HG03060 (cell line): Measurements from ENCODE around the gene POU3F1.

ENCODE experiments used
- ATAC-seq: cut with Tn5 transposase; IDR thresholded peaks from one replicate; pipeline ENCODE4 v1.9.1; 2021; ENCODE audit warnings: low read depth, moderate number of reproducible peaks; ENCODE audit not compliant: unreplicated experiment

Gene POU3F1

DNA sequence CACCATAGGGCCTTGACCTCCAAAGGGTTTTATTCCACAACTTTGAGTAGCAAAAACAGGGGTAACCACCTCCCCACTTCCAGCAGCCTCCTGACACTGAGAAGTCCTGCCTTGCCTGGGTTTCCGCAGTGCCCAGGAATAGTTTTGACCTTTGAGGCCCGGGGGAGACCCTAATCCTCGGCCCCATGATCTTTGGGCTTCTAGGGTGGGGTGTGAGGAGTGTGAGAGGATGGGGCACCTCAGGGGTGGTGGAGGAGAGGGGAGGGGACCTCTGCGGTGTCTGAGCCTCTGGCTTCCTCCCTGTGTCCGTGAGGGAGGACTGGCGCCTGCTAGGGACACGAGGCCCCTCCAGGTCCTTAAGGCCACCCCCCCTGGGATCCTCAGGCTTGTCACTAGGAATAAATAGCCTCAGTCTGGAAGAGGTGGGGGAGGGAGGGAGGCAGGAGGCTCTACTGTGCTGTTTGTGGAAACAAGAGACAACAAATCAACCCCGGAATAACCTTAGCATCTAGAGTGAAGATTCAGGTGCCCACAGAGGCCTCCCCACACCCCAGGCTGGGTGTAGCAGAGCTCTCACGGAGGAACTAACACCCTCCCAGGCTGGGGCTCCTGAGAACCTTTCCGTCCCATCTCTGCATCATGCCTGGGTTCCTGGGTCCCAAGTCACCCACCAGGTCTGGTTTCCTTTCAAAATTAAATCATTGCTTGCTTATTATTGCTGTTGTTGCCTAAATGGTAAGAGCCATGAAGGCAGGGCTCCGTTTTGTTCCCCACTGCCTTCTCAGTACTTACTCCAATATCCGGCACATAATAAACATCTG is 40.4 kb downstream of the POU3F1 start:
- no peak for ATAC-seq

DNA sequence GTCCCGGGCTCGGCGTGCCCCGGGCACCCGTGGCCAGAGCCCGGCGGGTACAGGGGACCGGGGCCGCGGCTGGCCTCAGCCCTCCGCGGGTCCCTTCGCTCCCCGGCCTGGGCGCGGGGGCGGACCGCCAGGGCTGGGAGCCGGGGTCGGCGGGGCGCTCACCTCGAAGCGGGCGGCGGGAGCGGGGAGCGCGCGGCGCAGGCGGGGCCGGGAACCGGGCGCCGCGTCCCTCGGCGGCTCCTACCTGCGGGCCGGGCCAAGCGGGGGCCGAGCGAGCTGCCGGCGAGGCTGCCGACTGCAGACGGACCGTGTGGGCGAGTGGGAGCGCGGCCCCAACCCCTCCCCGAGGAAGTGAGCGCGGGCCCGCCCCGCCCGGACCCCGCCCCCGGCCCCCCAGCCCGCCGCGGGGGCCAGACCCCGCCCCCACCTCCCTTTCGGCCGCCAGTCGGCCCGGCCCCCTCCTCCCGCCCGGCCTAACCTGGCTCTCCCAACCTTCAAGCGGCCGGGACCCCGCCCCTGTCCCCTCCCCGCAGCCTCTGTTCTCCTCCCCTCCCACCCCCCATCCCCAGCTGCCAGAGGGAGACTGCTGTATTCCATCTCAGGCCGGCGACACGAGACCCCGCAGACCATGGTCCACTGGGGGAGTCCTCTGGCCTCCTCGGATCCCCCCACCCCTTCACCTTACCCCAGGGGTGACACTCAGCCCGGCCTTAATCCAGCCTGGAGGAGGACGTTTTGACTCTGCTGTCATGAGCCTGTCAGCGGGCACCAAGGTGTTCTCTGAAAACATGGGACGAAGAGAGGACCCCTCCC is 41.2 kb downstream of the POU3F1 start, which contains the start of gene FHL3:
TSS of gene FHL3 (minus strand) at position 320 of the 813 bp plus-strand sequence. CDS start 6,102 bp downstream, outside the sequence.
- no peak for ATAC-seq

DNA sequence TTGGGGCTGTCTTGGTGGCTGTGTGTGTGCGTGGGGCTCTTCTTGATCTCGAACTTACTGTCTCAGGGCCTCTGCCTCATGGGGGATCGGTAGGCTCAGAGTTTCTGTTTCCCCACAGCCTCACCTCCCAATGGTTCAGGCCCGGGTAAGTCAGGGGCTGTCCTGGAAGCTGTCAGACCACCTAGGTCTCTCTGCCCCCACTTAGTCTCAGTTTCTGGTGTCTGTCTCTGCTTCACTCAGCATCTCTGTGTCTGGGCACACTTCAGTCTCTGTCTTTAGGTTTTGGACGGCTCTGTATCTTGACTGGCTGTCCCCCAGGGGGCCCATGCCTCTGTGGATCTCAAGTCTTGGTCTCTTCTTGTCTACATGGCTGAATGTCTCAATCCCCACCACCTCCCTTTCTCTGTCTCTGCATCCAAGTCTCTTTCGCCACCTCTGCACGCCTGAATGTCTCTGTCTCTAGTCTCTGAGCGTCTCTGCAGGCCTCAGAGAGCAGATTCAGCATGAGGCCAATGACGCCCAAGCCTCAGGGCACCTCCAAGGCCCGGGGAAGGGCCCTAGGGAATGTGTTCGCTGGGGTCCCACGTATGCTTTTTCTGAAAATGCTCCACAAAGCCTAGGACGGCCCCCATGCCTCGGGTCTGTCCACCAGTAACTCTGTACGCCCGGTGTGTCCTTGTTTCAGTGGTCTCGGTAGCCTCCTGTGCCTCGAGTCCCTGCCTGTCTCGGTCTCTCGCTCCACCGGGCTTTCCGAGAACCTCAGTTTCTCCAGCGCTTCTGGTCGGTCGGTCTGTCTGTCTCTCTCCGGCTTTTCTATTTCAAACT is 42.1 kb downstream of the POU3F1 start:
- no peak for ATAC-seq

DNA sequence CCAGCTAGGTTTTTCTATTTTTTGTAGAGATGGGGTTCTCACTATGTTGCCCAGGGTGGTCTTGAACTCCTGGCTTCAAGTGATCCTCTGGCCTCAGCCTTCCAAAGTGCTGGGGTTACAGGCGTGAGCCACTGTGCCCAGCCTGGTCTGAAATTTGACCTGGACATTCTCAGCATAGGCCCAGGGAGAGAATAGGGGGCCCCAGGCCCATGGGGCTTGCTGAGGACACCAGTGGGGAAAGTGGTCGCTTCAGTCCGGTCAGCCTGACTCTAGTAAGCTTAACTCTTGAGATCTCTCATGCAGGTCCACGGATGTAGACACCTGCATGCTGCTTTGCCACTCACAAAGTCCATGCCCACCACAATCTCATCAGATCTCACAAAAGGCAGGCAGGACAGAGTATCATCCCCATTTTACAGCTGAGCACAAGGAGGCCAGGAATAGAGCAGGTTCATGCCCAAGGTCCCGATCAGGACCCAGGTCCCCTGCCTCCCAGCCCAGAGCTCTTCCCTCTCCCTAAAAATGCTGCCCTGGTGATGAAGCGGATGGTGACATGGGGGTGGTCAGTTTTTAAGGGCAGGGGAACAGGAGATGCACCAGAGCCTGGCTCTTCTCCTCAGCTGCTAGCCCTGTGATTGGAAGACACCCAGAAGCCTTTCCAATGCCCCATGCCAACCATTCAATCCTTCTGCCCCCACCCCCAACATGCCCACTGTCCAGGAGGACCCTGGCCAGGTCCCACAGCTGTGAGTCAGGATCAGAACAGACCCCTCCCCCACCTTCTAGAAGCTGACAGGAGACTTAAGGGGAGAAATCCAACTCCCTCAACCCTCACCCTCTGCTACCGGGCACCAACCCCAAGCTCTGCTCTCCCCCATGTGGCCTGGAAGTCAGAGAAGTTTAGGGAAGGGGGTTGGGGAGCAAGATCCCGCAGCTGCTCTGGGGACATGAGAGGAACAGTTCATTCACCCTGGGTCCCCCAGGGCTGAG is 43.0 kb downstream of the POU3F1 start:
- ATAC-seq, result no peak

DNA sequence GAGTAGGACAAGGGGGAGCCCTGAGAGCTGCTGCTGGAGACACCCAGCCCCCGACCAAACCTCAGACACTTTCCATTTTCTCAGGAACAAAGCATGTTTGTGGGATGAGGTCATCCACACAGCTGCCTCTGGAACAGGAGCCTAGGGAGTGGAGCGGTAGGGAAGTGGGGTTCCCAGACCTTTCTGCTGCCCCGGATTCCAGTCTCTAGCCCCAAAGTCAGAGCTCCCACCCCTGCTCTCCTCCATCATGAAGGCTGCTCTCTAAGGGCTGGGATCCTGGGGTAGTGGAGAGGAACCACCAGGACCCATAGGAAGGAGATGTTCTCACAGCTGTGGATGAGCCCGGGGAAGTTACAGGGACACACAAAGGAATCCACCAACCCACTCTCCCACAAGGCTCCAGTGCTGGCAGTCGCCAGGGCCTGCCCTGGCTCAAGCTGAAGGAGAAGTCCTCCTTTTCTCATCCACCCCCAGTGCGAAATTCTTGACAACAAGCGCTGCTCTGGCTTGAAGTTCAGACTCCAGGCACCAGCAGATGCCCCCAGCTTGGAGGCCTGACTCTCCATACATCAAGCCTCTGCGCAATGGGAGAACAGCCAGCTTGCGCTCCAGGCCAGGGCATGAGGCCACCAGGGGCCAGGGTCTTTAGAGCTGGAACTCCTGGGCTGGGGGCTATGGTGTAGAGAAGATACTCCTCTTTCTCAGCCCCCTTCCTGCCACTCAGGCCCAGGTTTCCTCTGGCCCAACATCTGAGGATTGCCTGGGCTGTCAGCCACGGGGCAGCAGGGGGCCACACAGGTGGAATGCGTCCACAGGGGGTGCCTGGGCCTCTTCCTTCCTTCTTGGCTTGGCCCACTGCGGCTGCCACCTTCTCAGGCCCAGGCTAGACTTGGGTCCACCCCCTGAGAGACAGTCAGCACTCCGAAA is 45.8 kb downstream of the POU3F1 start:
- ATAC-seq, result no peak

DNA sequence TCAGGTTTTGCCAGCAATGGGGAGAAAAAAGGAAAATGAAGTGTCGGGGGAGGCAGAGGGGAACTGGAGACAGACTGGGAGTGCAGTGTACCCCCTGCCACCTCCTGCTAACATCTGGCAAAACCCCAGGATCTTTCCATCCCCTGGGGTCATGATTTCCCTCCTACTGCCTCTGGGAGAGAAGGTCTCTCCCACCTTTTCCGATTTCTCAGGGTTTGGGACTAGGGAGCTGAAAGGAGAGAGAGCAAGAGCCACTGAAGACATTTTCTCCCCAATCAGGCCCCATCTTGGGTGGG is 46.4 kb downstream of the POU3F1 start:
- no peak for ATAC-seq

DNA sequence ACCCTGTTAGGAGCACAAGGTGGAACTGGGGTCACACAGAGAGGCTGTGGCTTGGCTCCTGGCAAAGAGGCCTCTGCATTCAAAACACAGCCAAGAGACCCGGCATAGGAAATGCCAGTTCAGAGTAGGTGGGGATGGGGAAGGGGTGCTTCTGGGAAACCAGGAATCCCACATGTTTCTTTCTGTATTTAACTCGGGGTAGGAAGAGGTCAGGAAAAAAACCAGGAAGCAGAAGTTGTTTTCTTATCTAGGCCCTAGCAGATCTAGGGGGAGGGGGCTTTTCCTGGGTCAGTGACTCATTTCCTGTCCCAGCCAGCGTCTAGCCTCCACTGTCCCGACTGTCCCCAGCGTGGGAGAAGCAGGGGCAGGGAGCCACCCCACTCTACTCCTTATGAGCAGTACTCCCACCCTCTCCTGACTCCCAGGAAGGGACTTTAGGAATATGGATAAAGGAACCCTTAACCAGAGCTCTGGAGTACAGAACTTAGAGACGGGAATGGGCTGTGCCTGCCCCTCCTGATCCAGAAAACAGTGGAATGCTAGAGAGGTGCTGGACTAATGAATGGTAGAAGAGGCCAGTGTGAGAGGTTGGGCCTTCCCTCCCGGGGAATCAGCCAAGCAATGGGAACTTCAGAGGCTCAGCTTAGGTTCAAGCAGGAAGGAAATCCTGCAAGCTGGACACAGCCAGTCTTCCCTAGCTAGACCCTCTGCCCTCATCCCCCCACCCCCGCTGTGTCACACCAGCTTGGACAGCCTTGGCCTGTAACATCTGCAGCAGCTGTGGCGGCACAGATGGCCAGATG is 47.0 kb downstream of the POU3F1 start:
- no peak for ATAC-seq

DNA sequence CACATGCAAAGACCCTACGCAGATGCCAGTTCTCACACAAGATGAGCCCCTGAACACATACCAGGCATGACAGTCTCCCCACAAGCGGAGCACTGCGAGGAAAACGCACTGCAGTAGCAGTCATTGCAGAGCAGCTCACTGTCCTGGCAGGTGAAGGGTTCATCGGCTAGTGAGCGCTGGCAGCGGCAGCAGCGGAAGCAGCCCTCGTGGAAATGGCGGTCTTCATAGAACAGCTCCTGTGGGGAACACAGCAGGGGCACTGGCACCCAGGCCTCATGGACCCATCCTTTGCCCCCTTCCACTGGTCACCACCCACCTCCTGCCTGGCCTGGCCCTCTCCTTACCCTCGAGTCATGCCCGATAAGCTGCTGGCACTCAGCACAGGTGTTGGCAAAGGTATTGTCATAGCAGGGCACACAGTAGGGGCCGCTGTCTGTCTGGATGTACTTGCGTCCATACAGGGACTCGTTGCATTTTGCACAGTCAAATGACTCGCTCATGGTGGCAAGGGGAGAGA is 47.6 kb downstream of the POU3F1 start:
- no peak for ATAC-seq

DNA sequence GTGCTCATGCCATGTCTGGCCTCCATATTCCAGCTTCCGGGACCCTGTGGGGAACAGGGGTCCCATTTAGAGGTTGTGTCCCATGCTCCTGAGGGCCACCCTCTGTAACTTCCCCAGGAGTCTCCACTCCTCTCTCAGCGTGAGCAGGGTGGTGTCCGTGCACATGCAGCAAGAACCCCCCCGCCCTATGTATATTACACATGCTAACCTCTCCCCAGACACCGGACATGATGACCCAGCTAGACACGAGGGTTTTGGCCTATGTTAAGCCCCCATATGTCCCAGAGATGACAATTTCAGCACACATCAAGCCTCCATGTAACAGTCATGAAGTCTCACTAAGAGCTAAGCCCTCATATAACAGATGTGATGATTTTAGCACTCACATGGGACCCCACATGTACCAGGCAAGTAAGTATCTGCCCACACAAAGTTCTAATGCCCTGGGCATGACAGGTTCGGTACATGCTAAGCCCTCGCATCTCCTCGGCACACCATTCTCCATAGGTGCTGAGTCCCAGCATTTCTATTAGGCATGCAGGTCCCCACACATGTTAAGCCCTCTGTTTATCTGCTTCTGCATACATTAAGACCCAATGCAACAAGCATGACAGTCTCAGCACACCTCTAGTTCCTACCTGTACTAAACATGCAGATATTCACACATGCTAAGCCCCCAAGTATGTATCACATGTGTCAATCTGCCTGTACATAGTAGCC is 48.3 kb downstream of the POU3F1 start:
- ATAC-seq, result no peak

DNA sequence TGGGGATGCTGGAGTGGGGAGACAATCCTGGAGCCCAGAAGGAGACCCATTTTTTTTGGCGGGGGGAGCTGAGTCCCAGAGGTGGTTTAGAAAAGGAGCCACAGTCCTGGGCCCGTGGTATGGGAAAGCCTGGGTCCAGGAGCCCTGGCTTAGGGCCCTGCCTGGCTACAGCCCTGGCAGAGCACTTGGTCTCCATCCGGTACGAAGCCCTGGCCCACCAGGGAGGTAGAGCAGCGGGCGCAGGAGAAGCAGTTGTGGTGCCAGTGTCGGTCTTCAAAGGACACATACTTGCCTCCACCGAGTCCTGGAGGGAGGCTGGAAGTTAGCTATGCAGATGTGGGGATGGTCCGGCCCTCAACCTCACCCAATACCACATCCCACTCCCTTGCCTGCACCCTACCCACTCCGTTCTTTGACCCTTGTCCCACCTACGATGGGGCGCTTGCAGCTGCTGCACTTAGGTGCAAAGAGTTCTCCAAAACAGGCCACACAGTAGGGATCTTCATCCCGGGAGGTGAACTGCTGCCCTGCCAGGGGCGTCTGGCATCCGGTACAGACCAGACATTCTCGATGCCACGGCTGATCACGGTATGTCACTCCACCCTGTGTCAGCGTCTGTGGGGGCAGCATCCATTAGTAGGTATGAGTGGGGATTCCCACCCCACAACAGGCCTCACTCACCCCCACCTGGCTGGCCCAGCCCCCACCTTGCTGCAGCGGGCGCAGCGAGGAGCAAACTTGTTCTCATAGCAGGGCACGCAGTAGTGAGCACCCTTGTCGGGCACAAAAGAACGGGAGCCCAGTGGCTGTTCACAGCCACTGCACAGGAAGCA is 49.1 kb downstream of the POU3F1 start:
- no peak for ATAC-seq

DNA sequence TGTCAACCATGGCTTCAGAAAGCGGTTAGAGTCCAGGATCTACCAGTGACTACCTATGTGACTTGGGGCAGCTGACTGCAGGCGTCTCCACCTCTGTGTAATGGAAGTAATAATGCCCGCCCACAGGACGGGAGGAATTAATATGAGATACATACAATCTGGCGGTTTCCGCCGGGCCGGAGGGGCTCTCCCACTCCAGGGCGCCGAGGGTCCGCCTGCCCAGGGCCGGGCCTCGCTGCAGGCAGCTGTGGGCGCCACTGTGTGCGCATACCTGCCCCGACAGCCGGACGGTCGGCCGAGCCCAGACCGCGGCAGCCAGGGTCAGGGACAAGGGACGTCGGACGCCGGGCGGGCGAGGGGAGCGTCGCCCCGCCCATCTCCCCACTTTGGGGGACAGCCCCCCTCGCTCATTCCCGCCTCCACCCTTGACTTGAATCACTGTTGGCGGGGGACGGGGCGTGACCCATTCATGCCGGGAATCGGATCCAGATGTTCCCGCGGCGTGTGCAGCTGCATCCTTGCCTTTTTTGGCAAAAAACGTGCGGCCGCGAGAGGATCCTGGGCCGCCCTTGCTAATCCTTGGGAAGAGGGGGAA is 50.7 kb downstream of the POU3F1 start:
- no peak for ATAC-seq

DNA sequence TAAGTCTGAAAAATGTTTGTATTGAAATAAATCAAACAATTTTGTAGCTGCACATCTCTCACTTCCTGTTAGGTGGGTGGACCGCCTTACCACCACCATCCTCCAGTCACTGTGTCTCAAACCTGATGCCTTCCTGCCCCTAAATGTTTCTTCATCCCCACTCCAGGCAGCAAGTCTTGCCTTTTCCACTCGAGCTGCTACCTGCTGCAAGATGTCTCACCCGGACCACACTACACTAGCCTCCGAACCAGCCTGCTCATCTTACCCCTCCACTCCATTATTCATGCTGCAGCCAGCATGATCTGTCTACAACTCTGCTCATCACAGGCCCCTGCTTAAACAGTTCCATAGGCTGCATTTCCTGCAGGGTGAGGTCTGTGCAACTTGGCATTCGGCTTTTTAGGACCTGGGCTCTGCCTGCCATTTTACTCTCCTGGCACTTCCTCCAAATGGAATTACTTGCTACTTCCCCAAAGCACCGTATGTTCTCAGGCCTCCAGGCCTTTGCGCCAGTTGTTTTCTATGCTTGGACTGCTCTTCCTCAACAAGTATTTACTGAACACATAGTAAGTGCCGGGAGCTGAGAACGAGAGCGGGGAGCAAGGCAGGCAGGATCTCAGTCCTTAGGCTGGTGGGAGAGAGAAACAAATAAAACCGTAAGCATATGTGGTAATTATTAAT is 51.6 kb downstream of the POU3F1 start:
- no peak for ATAC-seq
